HCT116 (cell line): ENCODE measurements around the gene RNF141. TPM values are rescaled to one million over a fixed set of nuclear protein-coding genes. Genes with fewer than 3 reads are reported as not detected.

Source experiments
- ATAC-seq: fragments of 200-7000 bp; cut with Tn5 transposase; 2 replicates; pipeline ENCODE4 v1.9.1; 2020; ENCODE audit warnings: mild to moderate bottlenecking, moderate library complexity
- BruUV-seq: library from RNA; stranded (reverse); fragments of 400-500 nt; replicated peaks from 2 replicates; lab custom pipeline; 2021; lab: Mats Ljungman, UMichigan
- CTCF ChIA-PET: fragments of 300-600 bp; sonication (Branson Sonifier 250); formaldehyde crosslinking; loops from one replicate; lab custom pipeline; 2021; ENCODE audit warnings: antibody characterized with exemption; lab: Charles Lee
- POLR2A ChIA-PET: fragments of 300-600, 350-600 bp; sonication (Branson Sonifier 250); formaldehyde crosslinking; loops from one replicate; lab custom pipeline; 2021; ENCODE audit warnings: antibody characterized with exemption; lab: Charles Lee
- RAD21 ChIA-PET, 2 experiments: fragments of 300-600 bp; sonication (Branson Sonifier 250); formaldehyde crosslinking; loops; one replicate each; lab custom pipeline; 2023; ENCODE audit warnings: low total read pairs in 2 of 2; ENCODE audit not compliant: uncharacterized antibody in 2 of 2, unreplicated experiment in 2 of 2, low non-redundant PET in 1 of 2; lab: Charles Lee
- DNase-seq: peaks from one replicate; pipeline ENCODE4 v3.0.0-alpha.2; 2010; ENCODE audit warnings: low read depth, low spot score
- H2AFZ ChIP-seq: fragments of 200-600 bp; shearing (Covaris generic), sonication (generic); 2 replicates; pipeline ENCODE4 v1.6.1; 2017; ENCODE audit warnings: low read depth, mixed run types, mixed read lengths, antibody characterized with exemption, low read length; ENCODE audit not compliant: poor library complexity, severe bottlenecking
- H3K27ac ChIP-seq: 2 replicates; pipeline ENCODE4 v1.5.1; 2012; ENCODE audit warnings: low read depth, low read length
- H3K27me3 ChIP-seq: fragments of 200-600 bp; sonication (generic); 2 replicates; pipeline ENCODE4 v1.6.1; 2016; ENCODE audit warnings: mixed run types, low read length, mixed read lengths; ENCODE audit not compliant: insufficient read depth
- H3K36me3 ChIP-seq, 2 experiments: fragments of 200-500 bp in 1 of 2; fragments of 200-600 bp in 1 of 2; sonication (Bioruptor generic) in 1 of 2; sonication (generic) in 1 of 2; 2 replicates each; pipeline versions ENCODE4 v1.5.1 to v1.6.1; 2014 to 2016; ENCODE audit warnings: low read length in 2 of 2, inconsistent platforms in 1 of 2, mixed read lengths in 1 of 2, mixed run types in 1 of 2; ENCODE audit not compliant: insufficient read depth in 2 of 2, control insufficient read depth in 1 of 2
- H3K4me1 ChIP-seq, 2 experiments: fragments of 200-600 bp in 1 of 2; sonication (generic) in 1 of 2; 2 replicates each; pipeline versions ENCODE4 v1.5.1 to v1.6.1; 2012 to 2017; ENCODE audit warnings: low read length in 2 of 2, inconsistent platforms in 1 of 2, mild to moderate bottlenecking in 1 of 2, mixed read lengths in 1 of 2, mixed run types in 1 of 2, moderate library complexity in 1 of 2; ENCODE audit not compliant: insufficient read depth in 2 of 2, control insufficient read depth in 1 of 2
- H3K4me2 ChIP-seq: fragments of 200-600 bp; sonication (generic); 2 replicates; pipeline ENCODE4 v1.6.1; 2017; ENCODE audit warnings: mixed run types, low read length, mixed read lengths
- H3K4me3 ChIP-seq, 2 experiments: fragments of 200-600 bp in 1 of 2; sonication (generic) in 1 of 2; replicated peaks in 1 of 2; 2 replicates each; pipeline ENCODE4 v1.5.1; 2011 to 2016; ENCODE audit warnings: low read length in 2 of 2, control low read depth in 1 of 2, low read depth in 1 of 2, mild to moderate bottlenecking in 1 of 2, mixed read lengths in 1 of 2, mixed run types in 1 of 2
- H3K79me2 ChIP-seq: fragments of 200-600 bp; sonication (generic); 2 replicates; pipeline ENCODE4 v1.6.1; 2017; ENCODE audit warnings: mild to moderate bottlenecking, mixed run types, low read length, moderate library complexity, mixed read lengths; ENCODE audit not compliant: insufficient read depth
- H3K9ac ChIP-seq: fragments of 200-600 bp; sonication (generic); 2 replicates; pipeline ENCODE4 v1.6.1; 2016; ENCODE audit warnings: low read length, mixed read lengths
- H3K9me2 ChIP-seq: fragments of 200-600 bp; sonication (generic), shearing (Covaris generic); 2 replicates; pipeline ENCODE4 v1.6.1; 2017; ENCODE audit warnings: mixed run types, mild to moderate bottlenecking, moderate library complexity; ENCODE audit not compliant: insufficient read depth
- H3K9me3 ChIP-seq, 2 experiments: fragments of 200-500 bp in 1 of 2; fragments of 200-600 bp in 1 of 2; sonication (Bioruptor generic) in 1 of 2; sonication (generic) in 1 of 2; 2 replicates each; pipeline ENCODE4 v1.6.1; 2014 to 2017; ENCODE audit warnings: low read length in 2 of 2, mixed read lengths in 2 of 2, inconsistent platforms in 1 of 2, low read depth in 1 of 2, mild to moderate bottlenecking in 1 of 2, mixed run types in 1 of 2, moderate library complexity in 1 of 2; ENCODE audit not compliant: control insufficient read depth in 1 of 2, insufficient read depth in 1 of 2
- H4K20me1 ChIP-seq: fragments of 200-600 bp; sonication (generic), shearing (Covaris generic); 2 replicates; pipeline ENCODE4 v1.6.1; 2017; ENCODE audit warnings: mixed run types, mild to moderate bottlenecking, moderate library complexity; ENCODE audit not compliant: insufficient read depth
- CBX3 ChIP-seq: IDR thresholded peaks from 2 replicates; pipeline ENCODE4 v1.6.1; 2012; ENCODE audit warnings: low read depth
- CEBPB ChIP-seq: IDR thresholded peaks from 2 replicates; pipeline ENCODE4 v1.6.1; 2012; ENCODE audit warnings: low read depth
- EZH2 ChIP-seq: fragments of 200-600 bp; sonication (generic); IDR thresholded peaks from 2 replicates; pipeline ENCODE4 v1.6.1; 2017; ENCODE audit warnings: antibody characterized with exemption, mixed run types
- JUND ChIP-seq: IDR thresholded peaks from 2 replicates; pipeline ENCODE4 v1.6.1; 2012
- POLR2A ChIP-seq: IDR thresholded peaks from 2 replicates; pipeline ENCODE4 v1.7.0; 2011; ENCODE audit warnings: borderline replicate concordance; ENCODE audit not compliant: insufficient read depth, insufficient read length; ENCODE audit errors: extremely low read depth
- RAD21 ChIP-seq: IDR thresholded peaks from 2 replicates; pipeline ENCODE4 v1.6.1; 2012; ENCODE audit warnings: low read depth, mild to moderate bottlenecking
- SIN3A ChIP-seq: IDR thresholded peaks from 2 replicates; pipeline ENCODE4 v1.6.1; 2012; ENCODE audit warnings: low read depth
- SP1 ChIP-seq: IDR thresholded peaks from 2 replicates; pipeline ENCODE4 v1.6.1; 2012; ENCODE audit warnings: low read depth
- TCF7L2 ChIP-seq: IDR thresholded peaks from 2 replicates; pipeline ENCODE4 v1.7.0; 2011; ENCODE audit warnings: borderline replicate concordance, inconsistent platforms; ENCODE audit not compliant: insufficient read depth, insufficient read length; ENCODE audit errors: extremely low read depth
- intact Hi-C: fragments of 100-400 bp; cut with micrococcal nuclease; formaldehyde crosslinking; loops from 2 replicates; pipeline ENCODE4 v1.10.0; 2022
- total RNA-seq: library from RNA; stranded (reverse); gene quantifications from one replicate; pipeline ENCODE4 v1.2.1, GENCODE V29; 2021; ENCODE audit not compliant: unreplicated experiment
- TF ChIP-seq, protein P1 (sequence below): IDR thresholded peaks from 2 replicates; pipeline ENCODE4 v1.6.1; 2012
- TF ChIP-seq, protein P2 (sequence below), 3 experiments: fragments of 200-600 bp in 1 of 3; sonication (generic) in 1 of 3; IDR thresholded peaks in 2 of 3; conservative IDR thresholded peaks in 1 of 3; 2 replicates each; pipeline ENCODE4 v1.5.1; 2012 to 2017; ENCODE audit warnings: low read depth in 2 of 3, low read length in 2 of 3, antibody characterized with exemption in 1 of 3, borderline replicate concordance in 1 of 3, control low read depth in 1 of 3, mild to moderate bottlenecking in 1 of 3, mixed read lengths in 1 of 3, mixed run types in 1 of 3, moderate library complexity in 1 of 3; ENCODE audit not compliant: insufficient read depth in 1 of 3
- TF ChIP-seq, protein P3 (sequence below): IDR thresholded peaks from 2 replicates; pipeline ENCODE4 v1.6.1; 2012; ENCODE audit warnings: low read depth

RNF141 gene
- total RNA-seq, 1 experiment from 2014 or later, result 133 TPM

DNA sequence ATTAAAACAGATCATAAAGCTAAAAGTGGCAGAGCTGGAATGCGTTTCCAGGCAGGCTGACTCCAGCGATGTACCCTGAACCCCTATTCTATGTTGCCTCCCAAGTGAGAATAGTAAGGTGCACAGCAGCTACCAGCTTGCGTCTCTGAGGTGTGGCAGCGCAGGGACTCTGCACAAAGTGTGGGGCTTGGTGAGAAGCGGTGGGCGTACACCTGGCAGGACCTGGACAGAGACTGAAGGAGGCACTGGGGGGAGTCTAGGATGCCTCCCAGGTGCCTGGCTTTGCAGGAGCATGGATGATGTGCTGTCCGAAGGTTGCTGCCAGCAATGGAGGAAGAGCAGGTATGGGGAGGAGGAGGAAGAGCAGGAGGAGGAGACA lies 43.0 kb downstream of the RNF141 start:
- TF ChIP-seq, protein P1, sequence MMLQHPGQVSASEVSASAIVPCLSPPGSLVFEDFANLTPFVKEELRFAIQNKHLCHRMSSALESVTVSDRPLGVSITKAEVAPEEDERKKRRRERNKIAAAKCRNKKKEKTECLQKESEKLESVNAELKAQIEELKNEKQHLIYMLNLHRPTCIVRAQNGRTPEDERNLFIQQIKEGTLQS, result no peak
- TF ChIP-seq EZH2 (no peak), TCF7L2 (no peak), SIN3A (no peak), SP1 (no peak), CEBPB (no peak)
- TF ChIP-seq, protein P2, sequence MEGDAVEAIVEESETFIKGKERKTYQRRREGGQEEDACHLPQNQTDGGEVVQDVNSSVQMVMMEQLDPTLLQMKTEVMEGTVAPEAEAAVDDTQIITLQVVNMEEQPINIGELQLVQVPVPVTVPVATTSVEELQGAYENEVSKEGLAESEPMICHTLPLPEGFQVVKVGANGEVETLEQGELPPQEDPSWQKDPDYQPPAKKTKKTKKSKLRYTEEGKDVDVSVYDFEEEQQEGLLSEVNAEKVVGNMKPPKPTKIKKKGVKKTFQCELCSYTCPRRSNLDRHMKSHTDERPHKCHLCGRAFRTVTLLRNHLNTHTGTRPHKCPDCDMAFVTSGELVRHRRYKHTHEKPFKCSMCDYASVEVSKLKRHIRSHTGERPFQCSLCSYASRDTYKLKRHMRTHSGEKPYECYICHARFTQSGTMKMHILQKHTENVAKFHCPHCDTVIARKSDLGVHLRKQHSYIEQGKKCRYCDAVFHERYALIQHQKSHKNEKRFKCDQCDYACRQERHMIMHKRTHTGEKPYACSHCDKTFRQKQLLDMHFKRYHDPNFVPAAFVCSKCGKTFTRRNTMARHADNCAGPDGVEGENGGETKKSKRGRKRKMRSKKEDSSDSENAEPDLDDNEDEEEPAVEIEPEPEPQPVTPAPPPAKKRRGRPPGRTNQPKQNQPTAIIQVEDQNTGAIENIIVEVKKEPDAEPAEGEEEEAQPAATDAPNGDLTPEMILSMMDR (IDR thresholded peaks at IDR 0.05 in 2 of 3, conservative IDR thresholded peaks at IDR 0.05 in 1 of 3; ENCODE audit: borderline replicate concordance in 1 of 3, insufficient read depth in 1 of 3, low read depth in 2 of 3, low read length in 2 of 3), result no peak
- Histone ChIP-seq H3K27me3 (no peaks in the 10 kb centered on the region), H3K9me3 (no peaks in the 10 kb centered on the region), H3K79me2 (no peaks in the 10 kb centered on the region), H4K20me1 (no peaks in the 10 kb centered on the region), H3K4me1 (no peaks in the 10 kb centered on the region), H3K4me3 (no peak overlapping the region), H2AFZ (no peak overlapping the region), H3K36me3 (peaks cover 6 to 67% of the 10 kb centered on the region in 2 experiments), H3K9ac (no peak overlapping the region), H3K9me2 (no peaks in the 10 kb centered on the region), H3K27ac (no peak overlapping the region), H3K4me2 (no peak overlapping the region)
- DNase-seq, result no peak
- ATAC-seq, result no peak
- RAD21 ChIA-PET, result no interaction called here
- POLR2A ChIA-PET, result no interaction called here
- intact Hi-C loops, result no loop called here
- CTCF ChIA-PET, result no interaction called here
- no TSS peak for BruUV-seq

DNA sequence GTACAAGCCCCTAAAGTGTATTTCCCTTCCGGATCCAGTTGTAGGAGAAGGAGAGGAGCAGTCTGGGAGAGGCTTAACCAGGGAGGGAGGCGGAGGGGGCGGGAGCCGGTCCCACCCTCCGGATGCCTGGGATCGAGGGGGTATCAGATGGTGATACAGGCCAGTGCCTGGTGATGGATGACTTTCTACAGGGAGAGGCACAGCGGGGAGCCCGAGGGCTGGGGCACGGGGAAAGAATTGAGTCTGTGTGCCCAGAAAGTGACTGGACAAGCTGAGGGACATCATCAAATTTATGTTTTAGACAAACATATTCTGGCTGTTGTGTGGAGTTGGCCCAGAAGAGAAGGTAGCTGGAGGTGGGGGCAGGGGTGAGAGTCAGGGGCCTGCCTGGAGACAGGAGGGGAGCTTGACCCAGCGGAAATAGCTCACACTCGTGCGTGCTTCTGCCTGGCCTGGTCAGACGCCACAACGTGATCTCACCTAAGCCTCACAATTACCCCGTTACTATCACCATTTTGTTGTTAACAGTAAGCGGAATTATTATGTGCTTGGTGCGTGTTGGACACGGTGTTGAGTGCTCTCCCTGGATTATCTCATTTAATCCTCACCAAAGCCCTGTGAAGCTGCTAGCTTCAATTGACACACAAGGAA lies 43.5 kb downstream of the RNF141 start:
- POLR2A ChIA-PET, result no interaction called here
- DNase-seq (no peak), ATAC-seq (no peak)
- RAD21 ChIA-PET, result no interaction called here
- CTCF ChIA-PET, result no interaction called here
- H3K9me2 ChIP-seq, result no peaks in the 10 kb centered on the region
- H3K9me3 ChIP-seq, result no peaks in the 10 kb centered on the region
- no peak overlapping the region for H3K4me2 ChIP-seq
- H3K27me3 ChIP-seq, result no peaks in the 10 kb centered on the region
- peaks cover 6 to 67% of the 10 kb centered on the region in 2 experiments for H3K36me3 ChIP-seq
- H3K4me1 ChIP-seq, result no peaks in the 10 kb centered on the region
- no peak overlapping the region for H3K4me3 ChIP-seq
- intact Hi-C loops, result no loop called here
- no peaks in the 10 kb centered on the region for H4K20me1 ChIP-seq
- H3K79me2 ChIP-seq, result 0 out of 2 replicates have a peak, but pooled peaks cover 4% of the 10 kb centered on the region
- BruUV-seq, result no TSS peak
- no peak overlapping the region for H2AFZ ChIP-seq
- no peak overlapping the region for H3K27ac ChIP-seq
- H3K9ac ChIP-seq, result no peak overlapping the region
- TF ChIP-seq, protein P3, sequence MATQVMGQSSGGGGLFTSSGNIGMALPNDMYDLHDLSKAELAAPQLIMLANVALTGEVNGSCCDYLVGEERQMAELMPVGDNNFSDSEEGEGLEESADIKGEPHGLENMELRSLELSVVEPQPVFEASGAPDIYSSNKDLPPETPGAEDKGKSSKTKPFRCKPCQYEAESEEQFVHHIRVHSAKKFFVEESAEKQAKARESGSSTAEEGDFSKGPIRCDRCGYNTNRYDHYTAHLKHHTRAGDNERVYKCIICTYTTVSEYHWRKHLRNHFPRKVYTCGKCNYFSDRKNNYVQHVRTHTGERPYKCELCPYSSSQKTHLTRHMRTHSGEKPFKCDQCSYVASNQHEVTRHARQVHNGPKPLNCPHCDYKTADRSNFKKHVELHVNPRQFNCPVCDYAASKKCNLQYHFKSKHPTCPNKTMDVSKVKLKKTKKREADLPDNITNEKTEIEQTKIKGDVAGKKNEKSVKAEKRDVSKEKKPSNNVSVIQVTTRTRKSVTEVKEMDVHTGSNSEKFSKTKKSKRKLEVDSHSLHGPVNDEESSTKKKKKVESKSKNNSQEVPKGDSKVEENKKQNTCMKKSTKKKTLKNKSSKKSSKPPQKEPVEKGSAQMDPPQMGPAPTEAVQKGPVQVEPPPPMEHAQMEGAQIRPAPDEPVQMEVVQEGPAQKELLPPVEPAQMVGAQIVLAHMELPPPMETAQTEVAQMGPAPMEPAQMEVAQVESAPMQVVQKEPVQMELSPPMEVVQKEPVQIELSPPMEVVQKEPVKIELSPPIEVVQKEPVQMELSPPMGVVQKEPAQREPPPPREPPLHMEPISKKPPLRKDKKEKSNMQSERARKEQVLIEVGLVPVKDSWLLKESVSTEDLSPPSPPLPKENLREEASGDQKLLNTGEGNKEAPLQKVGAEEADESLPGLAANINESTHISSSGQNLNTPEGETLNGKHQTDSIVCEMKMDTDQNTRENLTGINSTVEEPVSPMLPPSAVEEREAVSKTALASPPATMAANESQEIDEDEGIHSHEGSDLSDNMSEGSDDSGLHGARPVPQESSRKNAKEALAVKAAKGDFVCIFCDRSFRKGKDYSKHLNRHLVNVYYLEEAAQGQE, result no peak
- TF ChIP-seq POLR2A (no peak), RAD21 (no peak), CBX3 (no peak), JUND (no peak)
- TF ChIP-seq, protein P2 (IDR thresholded peaks at IDR 0.05 in 2 of 3, conservative IDR thresholded peaks at IDR 0.05 in 1 of 3; ENCODE audit: borderline replicate concordance in 1 of 3, insufficient read depth in 1 of 3, low read depth in 2 of 3, low read length in 2 of 3), result no peak
